Mucosa of stomach (tissue), 1 donor: Measurements from ENCODE around the gene USH2A.

Experiments
- H3K27me3 ChIP-seq: one replicate; pipeline ENCODE4 v1.7.0; 2013; ENCODE audit warnings: mild to moderate bottlenecking, low read length; ENCODE audit not compliant: control insufficient read depth, insufficient read depth
- H3K36me3 ChIP-seq: one replicate; pipeline ENCODE4 v1.7.0; 2013; ENCODE audit warnings: low read length; ENCODE audit not compliant: control insufficient read depth, insufficient read depth
- H3K4me1 ChIP-seq: one replicate; pipeline ENCODE4 v1.7.0; 2013; ENCODE audit warnings: mild to moderate bottlenecking, low read length; ENCODE audit not compliant: control insufficient read depth, insufficient read depth
- H3K4me3 ChIP-seq: one replicate; pipeline ENCODE4 v1.7.0; 2013; ENCODE audit warnings: low read length
- H3K9ac ChIP-seq: one replicate; pipeline ENCODE4 v1.7.0; 2013; ENCODE audit warnings: mild to moderate bottlenecking, low read length, moderate library complexity
- H3K9me3 ChIP-seq: one replicate; pipeline ENCODE4 v1.7.0; 2013; ENCODE audit warnings: mild to moderate bottlenecking, low read length, moderate library complexity; ENCODE audit not compliant: control insufficient read depth
- donor health status: Pancreatic carcinoma.

USH2A gene

GRCh38 chr1:216258386-216258785, 164.9 kb downstream of the USH2A start:
- no peaks in the 10 kb centered on the region for H3K36me3 ChIP-seq
- no peaks in the 10 kb centered on the region for H3K4me1 ChIP-seq
- no peaks in the 10 kb centered on the region for H3K27me3 ChIP-seq
- H3K9ac ChIP-seq, result no peak overlapping the region
- H3K4me3 ChIP-seq, result no peak overlapping the region
- H3K9me3 ChIP-seq, result no peaks in the 10 kb centered on the region

- Histone ChIP-seq H3K4me3 (no peak overlapping the region), H3K36me3 (no peaks in the 10 kb centered on the region), H3K4me1 (no peaks in the 10 kb centered on the region), H3K9me3 (no peaks in the 10 kb centered on the region), H3K27me3 (no peaks in the 10 kb centered on the region), H3K9ac (no peak overlapping the region)
Measured at GRCh38 chr1:216250861-216251260, 172.4 kb downstream of the USH2A start.

GRCh38 chr1:216248628-216249027, 174.6 kb downstream of the USH2A start:
- Histone ChIP-seq H3K4me1 (no peaks in the 10 kb centered on the region), H3K36me3 (no peaks in the 10 kb centered on the region), H3K27me3 (no peaks in the 10 kb centered on the region), H3K4me3 (no peak overlapping the region), H3K9ac (no peak overlapping the region), H3K9me3 (no peaks in the 10 kb centered on the region)

GRCh38 chr1:216247937-216248336, 175.3 kb downstream of the USH2A start:
- Histone ChIP-seq H3K4me3 (no peak overlapping the region), H3K9ac (no peak overlapping the region), H3K9me3 (no peaks in the 10 kb centered on the region), H3K4me1 (no peaks in the 10 kb centered on the region), H3K27me3 (no peaks in the 10 kb centered on the region), H3K36me3 (no peaks in the 10 kb centered on the region)

- H3K9me3 ChIP-seq, result no peaks in the 10 kb centered on the region
- H3K4me3 ChIP-seq, result no peak overlapping the region
- H3K27me3 ChIP-seq, result no peaks in the 10 kb centered on the region
- no peaks in the 10 kb centered on the region for H3K36me3 ChIP-seq
- H3K9ac ChIP-seq, result no peak overlapping the region
- no peaks in the 10 kb centered on the region for H3K4me1 ChIP-seq
Measured at GRCh38 chr1:216246577-216247203, 176.6 kb downstream of the USH2A start.

GRCh38 chr1:216238844-216239243, 184.4 kb downstream of the USH2A start:
- H3K9me3 ChIP-seq, result no peaks in the 10 kb centered on the region
- H3K27me3 ChIP-seq, result no peaks in the 10 kb centered on the region
- H3K4me3 ChIP-seq, result no peak overlapping the region
- no peak overlapping the region for H3K9ac ChIP-seq
- no peaks in the 10 kb centered on the region for H3K4me1 ChIP-seq
- H3K36me3 ChIP-seq, result no peaks in the 10 kb centered on the region

- Histone ChIP-seq H3K9ac (no peak overlapping the region), H3K4me3 (no peak overlapping the region), H3K4me1 (no peaks in the 10 kb centered on the region), H3K9me3 (no peaks in the 10 kb centered on the region), H3K36me3 (no peaks in the 10 kb centered on the region), H3K27me3 (no peaks in the 10 kb centered on the region)
Measured at GRCh38 chr1:216237927-216238542, 185.2 kb downstream of the USH2A start.

GRCh38 chr1:216224233-216224632, 199.0 kb downstream of the USH2A start:
- Histone ChIP-seq H3K4me3 (no peak overlapping the region), H3K4me1 (peaks cover 10% of the 10 kb centered on the region), H3K27me3 (no peaks in the 10 kb centered on the region), H3K9me3 (no peaks in the 10 kb centered on the region), H3K36me3 (no peaks in the 10 kb centered on the region), H3K9ac (no peak overlapping the region)

- Histone ChIP-seq H3K9me3 (no peaks in the 10 kb centered on the region), H3K4me1 (peaks cover 10% of the 10 kb centered on the region), H3K4me3 (no peak overlapping the region), H3K36me3 (no peaks in the 10 kb centered on the region), H3K9ac (no peak overlapping the region), H3K27me3 (no peaks in the 10 kb centered on the region)
Measured at GRCh38 chr1:216223486-216223885, 199.8 kb downstream of the USH2A start.

- Histone ChIP-seq H3K27me3 (no peaks in the 10 kb centered on the region), H3K9me3 (no peaks in the 10 kb centered on the region), H3K36me3 (no peaks in the 10 kb centered on the region), H3K4me3 (no peak overlapping the region), H3K9ac (no peak overlapping the region), H3K4me1 (peaks cover 10% of the 10 kb centered on the region)
Measured at GRCh38 chr1:216222288-216222687, 201.0 kb downstream of the USH2A start.

- H3K4me3 ChIP-seq, result peak overlapping the region; percentile 54
- H3K27me3 ChIP-seq, result no peaks in the 10 kb centered on the region
- H3K9me3 ChIP-seq, result no peaks in the 10 kb centered on the region
- H3K9ac ChIP-seq, result peak overlapping the region; percentile 59
- H3K4me1 ChIP-seq, result peaks cover 10% of the 10 kb centered on the region
- H3K36me3 ChIP-seq, result no peaks in the 10 kb centered on the region
Measured at GRCh38 chr1:216221260-216221700, 202.0 kb downstream of the USH2A start.

GRCh38 chr1:216216305-216216704, 206.9 kb downstream of the USH2A start:
- Histone ChIP-seq H3K27me3 (no peaks in the 10 kb centered on the region), H3K9ac (no peak overlapping the region), H3K4me1 (peaks cover 5% of the 10 kb centered on the region), H3K9me3 (no peaks in the 10 kb centered on the region), H3K36me3 (no peaks in the 10 kb centered on the region), H3K4me3 (no peak overlapping the region)
